ENCODE results near the gene KLHL20. TPM values are rescaled to one million over a fixed set of nuclear protein-coding genes. Genes with fewer than 3 reads are reported as not detected.
"Not testable (repeated sequence)": the region's sequence is repeated elsewhere in the genome, so short reads cannot be mapped to it uniquely, and the experiment has no call there.

Gene KLHL20
- total RNA-seq, 4 donors from 2014 or later: 25.8 to 38.9 (median 30.7) TPM

- TF ChIP-seq, protein P1, sequence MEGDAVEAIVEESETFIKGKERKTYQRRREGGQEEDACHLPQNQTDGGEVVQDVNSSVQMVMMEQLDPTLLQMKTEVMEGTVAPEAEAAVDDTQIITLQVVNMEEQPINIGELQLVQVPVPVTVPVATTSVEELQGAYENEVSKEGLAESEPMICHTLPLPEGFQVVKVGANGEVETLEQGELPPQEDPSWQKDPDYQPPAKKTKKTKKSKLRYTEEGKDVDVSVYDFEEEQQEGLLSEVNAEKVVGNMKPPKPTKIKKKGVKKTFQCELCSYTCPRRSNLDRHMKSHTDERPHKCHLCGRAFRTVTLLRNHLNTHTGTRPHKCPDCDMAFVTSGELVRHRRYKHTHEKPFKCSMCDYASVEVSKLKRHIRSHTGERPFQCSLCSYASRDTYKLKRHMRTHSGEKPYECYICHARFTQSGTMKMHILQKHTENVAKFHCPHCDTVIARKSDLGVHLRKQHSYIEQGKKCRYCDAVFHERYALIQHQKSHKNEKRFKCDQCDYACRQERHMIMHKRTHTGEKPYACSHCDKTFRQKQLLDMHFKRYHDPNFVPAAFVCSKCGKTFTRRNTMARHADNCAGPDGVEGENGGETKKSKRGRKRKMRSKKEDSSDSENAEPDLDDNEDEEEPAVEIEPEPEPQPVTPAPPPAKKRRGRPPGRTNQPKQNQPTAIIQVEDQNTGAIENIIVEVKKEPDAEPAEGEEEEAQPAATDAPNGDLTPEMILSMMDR (IDR thresholded peaks at IDR 0.05): no peak
- ATAC-seq (ENCODE audit: low FRiP score) (no peak), DNase-seq (ENCODE audit: low spot score) (no peak)
Measured at GRCh38 chr1:173757666-173758065, 42.9 kb downstream of the KLHL20 start.

GRCh38 chr1:173758110-173758509, 43.3 kb downstream of the KLHL20 start:
- no peak for ATAC-seq (ENCODE audit: low FRiP score)
- TF ChIP-seq, protein P1 (IDR thresholded peaks at IDR 0.05): no peak
- no peak for DNase-seq (ENCODE audit: low spot score)

GRCh38 chr1:173758980-173759379, 44.2 kb downstream of the KLHL20 start:
- TF ChIP-seq, protein P1 (IDR thresholded peaks at IDR 0.05): no peak
- ATAC-seq (ENCODE audit: low FRiP score): no peak
- no peak for DNase-seq (ENCODE audit: low spot score)

GRCh38 chr1:173764331-173764730, 49.5 kb downstream of the KLHL20 start:
- ATAC-seq (ENCODE audit: low FRiP score): not testable (repeated sequence)

GRCh38 chr1:173768206-173768605, 53.4 kb downstream of the KLHL20 start:
- TF ChIP-seq, protein P1 (IDR thresholded peaks at IDR 0.05): no peak
- DNase-seq (ENCODE audit: low spot score): no peak
- no peak for ATAC-seq (ENCODE audit: low FRiP score)

More at GRCh38 chr1:173764331-173764730, 49.5 kb downstream of the KLHL20 start:
- DNase-seq (ENCODE audit: low spot score): not testable (repeated sequence)

- TF ChIP-seq, protein P1 (IDR thresholded peaks at IDR 0.05): no peak
- no peak for DNase-seq (ENCODE audit: low spot score)
- no peak for ATAC-seq (ENCODE audit: low FRiP score)
Measured at GRCh38 chr1:173768827-173769226, 54.0 kb downstream of the KLHL20 start.

- DNase-seq (ENCODE audit: low spot score); ATAC-seq (ENCODE audit: low FRiP score): not testable (repeated sequence)
Measured at GRCh38 chr1:173770330-173770729, 55.5 kb downstream of the KLHL20 start.

- TF ChIP-seq, protein P1 (IDR thresholded peaks at IDR 0.05): no peak
- no peak for ATAC-seq (ENCODE audit: low FRiP score)
- DNase-seq (ENCODE audit: low spot score): no peak
Measured at GRCh38 chr1:173771560-173771959, 56.8 kb downstream of the KLHL20 start.
